PC-9 (cell line): ENCODE data around the gene BCL11A.

Experiments used
- EZH2 ChIP-seq: fragments of 200-600 bp; sonication (generic); IDR thresholded peaks from 2 replicates; pipeline ENCODE4 v1.8.0; 2017; ENCODE audit warnings: antibody characterized with exemption, low read depth
- TF ChIP-seq, protein P1 (sequence below): fragments of 200-600 bp; sonication (generic); conservative IDR thresholded peaks from 2 replicates; pipeline ENCODE4 v1.6.1; 2017; ENCODE audit warnings: mixed run types, antibody characterized with exemption, mild to moderate bottlenecking, moderate library complexity

DNA sequence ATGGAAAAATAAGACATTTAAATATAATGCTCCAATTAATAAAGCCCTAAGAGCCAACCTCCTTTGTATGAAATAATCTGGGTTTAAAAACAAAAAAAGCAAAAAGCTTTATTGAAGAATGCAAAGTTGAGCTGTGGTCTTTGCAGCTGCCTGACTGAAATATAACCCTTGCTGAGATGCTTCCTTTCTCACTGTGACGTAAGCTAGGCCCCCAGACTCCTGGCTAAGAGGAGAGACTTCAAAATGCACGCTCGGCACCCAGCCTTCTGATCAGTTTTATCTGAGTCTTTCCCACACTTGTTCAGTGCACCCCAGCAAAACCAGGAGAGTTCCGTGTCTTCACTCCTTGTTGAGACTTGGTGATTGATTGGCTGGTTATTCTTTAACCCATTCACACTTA is 115.3 kb downstream of the BCL11A start:
- TF ChIP-seq, protein P1, sequence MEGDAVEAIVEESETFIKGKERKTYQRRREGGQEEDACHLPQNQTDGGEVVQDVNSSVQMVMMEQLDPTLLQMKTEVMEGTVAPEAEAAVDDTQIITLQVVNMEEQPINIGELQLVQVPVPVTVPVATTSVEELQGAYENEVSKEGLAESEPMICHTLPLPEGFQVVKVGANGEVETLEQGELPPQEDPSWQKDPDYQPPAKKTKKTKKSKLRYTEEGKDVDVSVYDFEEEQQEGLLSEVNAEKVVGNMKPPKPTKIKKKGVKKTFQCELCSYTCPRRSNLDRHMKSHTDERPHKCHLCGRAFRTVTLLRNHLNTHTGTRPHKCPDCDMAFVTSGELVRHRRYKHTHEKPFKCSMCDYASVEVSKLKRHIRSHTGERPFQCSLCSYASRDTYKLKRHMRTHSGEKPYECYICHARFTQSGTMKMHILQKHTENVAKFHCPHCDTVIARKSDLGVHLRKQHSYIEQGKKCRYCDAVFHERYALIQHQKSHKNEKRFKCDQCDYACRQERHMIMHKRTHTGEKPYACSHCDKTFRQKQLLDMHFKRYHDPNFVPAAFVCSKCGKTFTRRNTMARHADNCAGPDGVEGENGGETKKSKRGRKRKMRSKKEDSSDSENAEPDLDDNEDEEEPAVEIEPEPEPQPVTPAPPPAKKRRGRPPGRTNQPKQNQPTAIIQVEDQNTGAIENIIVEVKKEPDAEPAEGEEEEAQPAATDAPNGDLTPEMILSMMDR: no peak
- no peak for TF ChIP-seq EZH2
